Upper lobe of right lung (tissue), 1 donor: ENCODE measurements around the gene DOCK6. TPM values are rescaled to one million over a fixed set of nuclear protein-coding genes. Genes with fewer than 3 reads are reported as not detected.

Experiments
- ATAC-seq: fragments of 200-7000 bp; cut with Tn5 transposase; one replicate; pipeline ENCODE4 v1.9.1; 2020; ENCODE audit warnings: mild to moderate bottlenecking, moderate library complexity
- DNase-seq: peaks from one replicate; pipeline ENCODE4 v3.0.0-alpha.2; 2020
- H3K27ac ChIP-seq: fragments of 200-600 bp; one replicate; pipeline ENCODE4 v1.8.0; 2022
- H3K27me3 ChIP-seq: fragments of 200-600 bp; one replicate; pipeline ENCODE4 v1.8.0; 2022; ENCODE audit warnings: mild to moderate bottlenecking
- H3K36me3 ChIP-seq: fragments of 200-600 bp; one replicate; pipeline ENCODE4 v1.8.0; 2022
- H3K4me1 ChIP-seq: fragments of 200-600 bp; one replicate; pipeline ENCODE4 v1.8.0; 2022
- H3K4me3 ChIP-seq: fragments of 200-600 bp; one replicate; pipeline ENCODE4 v1.8.0; 2022; ENCODE audit warnings: mild to moderate bottlenecking
- H3K9me3 ChIP-seq: fragments of 200-600 bp; one replicate; pipeline ENCODE4 v1.8.0; 2022
- CTCF ChIP-seq: fragments of 200-600 bp; IDR thresholded peaks from one replicate; pipeline ENCODE4 v1.8.0; 2022; ENCODE audit warnings: antibody characterized with exemption
- intact Hi-C: fragments of 100-400 bp; cut with DNase I; formaldehyde crosslinking; loops from one replicate; pipeline ENCODE4 v1.11.0; 2022
- total RNA-seq: library from RNA; stranded (reverse); fragmentation: NEBNext Ultra II Directional; extraction: Animal tissue kit (Norgen Biotek cat#: 25700); gene quantifications from one replicate; pipeline ENCODE4 v1.2.1, GENCODE V29; 2021
- donor health status: DM: no; HTN: yes; CAD: no; lungs with severe emphysema.

The DOCK6 gene
- total RNA-seq, 1 donor from 2014 or later, result 138 TPM

- no peak for DNase-seq
- no peaks in the 10 kb centered on the region for H3K36me3 ChIP-seq
- intact Hi-C loops, result no loop called here
- H3K9me3 ChIP-seq, result no peaks in the 10 kb centered on the region
- TF ChIP-seq CTCF, result no peak
- peaks cover 27% of the 10 kb centered on the region for H3K4me1 ChIP-seq
- ATAC-seq, result peak; percentile 46
- peak overlapping the region; percentile 20 for H3K27ac ChIP-seq
- H3K4me3 ChIP-seq, result no peak overlapping the region
- H3K27me3 ChIP-seq, result no peaks in the 10 kb centered on the region
Measured at GRCh38 chr19:11265785-11266236, 3.5 kb upstream of the DOCK6 start.

GRCh38 chr19:11265177-11265784, 3.0 kb upstream of the DOCK6 start:
- ATAC-seq, result no peak
- TF ChIP-seq CTCF, result no peak
- Histone ChIP-seq H3K4me1 (peaks cover 27% of the 10 kb centered on the region), H3K27me3 (no peaks in the 10 kb centered on the region), H3K36me3 (no peaks in the 10 kb centered on the region), H3K9me3 (no peaks in the 10 kb centered on the region), H3K27ac (peak overlapping the region; percentile 20), H3K4me3 (no peak overlapping the region)
- intact Hi-C loops, result no loop called here
- DNase-seq, result no peak

GRCh38 chr19:11264452-11265176, 2.3 kb upstream of the DOCK6 start:
- no peak overlapping the region for H3K4me3 ChIP-seq
- TF ChIP-seq CTCF, result no peak
- H3K4me1 ChIP-seq, result peaks cover 27% of the 10 kb centered on the region
- DNase-seq (peak; percentile 93), ATAC-seq (peak; percentile 89)
- H3K9me3 ChIP-seq, result no peaks in the 10 kb centered on the region
- peak overlapping the region; percentile 30 for H3K27ac ChIP-seq
- H3K27me3 ChIP-seq, result no peaks in the 10 kb centered on the region
- H3K36me3 ChIP-seq, result no peaks in the 10 kb centered on the region
- intact Hi-C loops, result no loop called here

GRCh38 chr19:11263726-11264125, 1.4 kb upstream of the DOCK6 start:
- Histone ChIP-seq H3K27ac (no peak overlapping the region), H3K27me3 (no peaks in the 10 kb centered on the region), H3K9me3 (no peaks in the 10 kb centered on the region), H3K36me3 (no peaks in the 10 kb centered on the region), H3K4me1 (peaks cover 25% of the 10 kb centered on the region), H3K4me3 (no peak overlapping the region)
- DNase-seq (no peak), ATAC-seq (no peak)
- TF ChIP-seq CTCF, result no peak
- intact Hi-C loops, result no loop called here

- peak; percentile 1 for ATAC-seq
- intact Hi-C loops, result no loop called here
Measured at GRCh38 chr19:11261431-11261970, 823 bp downstream of the DOCK6 start.

More at GRCh38 chr19:11261431-11261970, 823 bp downstream of the DOCK6 start:
- no peaks in the 10 kb centered on the region for H3K27me3 ChIP-seq
- H3K36me3 ChIP-seq, result no peaks in the 10 kb centered on the region
- H3K9me3 ChIP-seq, result no peaks in the 10 kb centered on the region
- peaks cover 18% of the 10 kb centered on the region for H3K4me1 ChIP-seq
- DNase-seq, result no peak
- H3K27ac ChIP-seq, result peak overlapping the region; percentile 86
- TF ChIP-seq CTCF, result no peak
- H3K4me3 ChIP-seq, result peak overlapping the region; percentile 80
